Measurements from ENCODE around the gene MCC.

DNA sequence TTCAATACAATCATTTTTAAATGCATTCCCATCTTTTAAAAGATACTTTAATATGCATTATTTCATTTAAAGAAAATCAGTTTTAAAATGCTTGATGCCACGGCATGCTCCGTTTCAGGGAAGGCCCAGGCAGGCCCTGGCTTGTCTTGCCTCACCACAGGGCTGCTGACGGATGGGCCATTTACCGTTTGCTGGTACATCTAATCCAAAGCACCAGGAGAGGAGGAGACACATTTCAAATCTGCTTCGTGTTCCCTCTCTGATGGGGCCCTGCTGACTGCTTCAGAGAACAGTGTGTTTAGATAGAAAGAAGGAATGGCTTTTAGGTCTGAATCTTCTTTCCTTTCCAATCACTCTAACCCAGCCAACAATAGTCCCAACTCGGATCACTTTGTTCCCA lies 326.4 kb downstream of the MCC start:
- TF ChIP-seq, protein P1, sequence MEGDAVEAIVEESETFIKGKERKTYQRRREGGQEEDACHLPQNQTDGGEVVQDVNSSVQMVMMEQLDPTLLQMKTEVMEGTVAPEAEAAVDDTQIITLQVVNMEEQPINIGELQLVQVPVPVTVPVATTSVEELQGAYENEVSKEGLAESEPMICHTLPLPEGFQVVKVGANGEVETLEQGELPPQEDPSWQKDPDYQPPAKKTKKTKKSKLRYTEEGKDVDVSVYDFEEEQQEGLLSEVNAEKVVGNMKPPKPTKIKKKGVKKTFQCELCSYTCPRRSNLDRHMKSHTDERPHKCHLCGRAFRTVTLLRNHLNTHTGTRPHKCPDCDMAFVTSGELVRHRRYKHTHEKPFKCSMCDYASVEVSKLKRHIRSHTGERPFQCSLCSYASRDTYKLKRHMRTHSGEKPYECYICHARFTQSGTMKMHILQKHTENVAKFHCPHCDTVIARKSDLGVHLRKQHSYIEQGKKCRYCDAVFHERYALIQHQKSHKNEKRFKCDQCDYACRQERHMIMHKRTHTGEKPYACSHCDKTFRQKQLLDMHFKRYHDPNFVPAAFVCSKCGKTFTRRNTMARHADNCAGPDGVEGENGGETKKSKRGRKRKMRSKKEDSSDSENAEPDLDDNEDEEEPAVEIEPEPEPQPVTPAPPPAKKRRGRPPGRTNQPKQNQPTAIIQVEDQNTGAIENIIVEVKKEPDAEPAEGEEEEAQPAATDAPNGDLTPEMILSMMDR (IDR thresholded peaks at IDR 0.05 in 4 of 5, conservative IDR thresholded peaks at IDR 0.05 in 1 of 5) = no peak
- TF ChIP-seq POLR2A (IDR thresholded peaks at IDR 0.05) = no peak
